ENCODE data around the gene ZDHHC13.

DNA sequence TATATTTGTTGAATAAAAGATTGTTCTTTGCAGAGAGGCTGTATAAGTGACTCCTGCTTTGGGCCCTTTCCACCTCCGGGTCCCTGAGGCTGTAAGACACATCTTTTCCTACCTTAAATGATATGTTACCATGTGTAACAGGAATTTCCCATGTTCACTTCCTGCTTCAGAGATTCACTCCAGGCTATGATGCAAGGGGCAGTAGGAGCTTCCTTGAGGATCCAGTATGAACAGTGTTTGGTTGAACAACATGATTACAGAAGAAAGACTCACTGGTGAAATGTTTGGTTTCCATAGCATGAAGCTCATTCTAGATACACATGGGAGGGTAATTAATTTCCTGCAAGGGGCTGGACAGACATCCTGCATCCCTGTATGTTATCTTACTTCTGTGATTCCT, 25.6 kb upstream of the ZDHHC13 start:
- TF ChIP-seq KDM1A (IDR thresholded peaks at IDR 0.05; ENCODE audit: low read depth) (no peak), RAD21 (conservative IDR thresholded peaks at IDR 0.05 in 1 of 2, IDR thresholded peaks at IDR 0.05 in 1 of 2) (no peak), EP300 (IDR thresholded peaks at IDR 0.05) (no peak), POLR2A (IDR thresholded peaks at IDR 0.05; ENCODE audit: low read length) (no peak), SMC3 (IDR thresholded peaks at IDR 0.05) (no peak), HMGXB4 (CRISPR knock-in tag; IDR thresholded peaks at IDR 0.05; ENCODE audit: borderline replicate concordance) (no peak), NR3C1 (IDR thresholded peaks at IDR 0.05) (no peak), FOSL2 (IDR thresholded peaks at IDR 0.05) (no peak), FOSL2 (CRISPR knock-in tag; IDR thresholded peaks at IDR 0.05) (no peak), POLR2AphosphoS2 (conservative IDR thresholded peaks at IDR 0.05; ENCODE audit: low read length) (no peak)
- TF ChIP-seq, protein P1, sequence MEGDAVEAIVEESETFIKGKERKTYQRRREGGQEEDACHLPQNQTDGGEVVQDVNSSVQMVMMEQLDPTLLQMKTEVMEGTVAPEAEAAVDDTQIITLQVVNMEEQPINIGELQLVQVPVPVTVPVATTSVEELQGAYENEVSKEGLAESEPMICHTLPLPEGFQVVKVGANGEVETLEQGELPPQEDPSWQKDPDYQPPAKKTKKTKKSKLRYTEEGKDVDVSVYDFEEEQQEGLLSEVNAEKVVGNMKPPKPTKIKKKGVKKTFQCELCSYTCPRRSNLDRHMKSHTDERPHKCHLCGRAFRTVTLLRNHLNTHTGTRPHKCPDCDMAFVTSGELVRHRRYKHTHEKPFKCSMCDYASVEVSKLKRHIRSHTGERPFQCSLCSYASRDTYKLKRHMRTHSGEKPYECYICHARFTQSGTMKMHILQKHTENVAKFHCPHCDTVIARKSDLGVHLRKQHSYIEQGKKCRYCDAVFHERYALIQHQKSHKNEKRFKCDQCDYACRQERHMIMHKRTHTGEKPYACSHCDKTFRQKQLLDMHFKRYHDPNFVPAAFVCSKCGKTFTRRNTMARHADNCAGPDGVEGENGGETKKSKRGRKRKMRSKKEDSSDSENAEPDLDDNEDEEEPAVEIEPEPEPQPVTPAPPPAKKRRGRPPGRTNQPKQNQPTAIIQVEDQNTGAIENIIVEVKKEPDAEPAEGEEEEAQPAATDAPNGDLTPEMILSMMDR (IDR thresholded peaks at IDR 0.05): no peak
- TF ChIP-seq, protein P2, sequence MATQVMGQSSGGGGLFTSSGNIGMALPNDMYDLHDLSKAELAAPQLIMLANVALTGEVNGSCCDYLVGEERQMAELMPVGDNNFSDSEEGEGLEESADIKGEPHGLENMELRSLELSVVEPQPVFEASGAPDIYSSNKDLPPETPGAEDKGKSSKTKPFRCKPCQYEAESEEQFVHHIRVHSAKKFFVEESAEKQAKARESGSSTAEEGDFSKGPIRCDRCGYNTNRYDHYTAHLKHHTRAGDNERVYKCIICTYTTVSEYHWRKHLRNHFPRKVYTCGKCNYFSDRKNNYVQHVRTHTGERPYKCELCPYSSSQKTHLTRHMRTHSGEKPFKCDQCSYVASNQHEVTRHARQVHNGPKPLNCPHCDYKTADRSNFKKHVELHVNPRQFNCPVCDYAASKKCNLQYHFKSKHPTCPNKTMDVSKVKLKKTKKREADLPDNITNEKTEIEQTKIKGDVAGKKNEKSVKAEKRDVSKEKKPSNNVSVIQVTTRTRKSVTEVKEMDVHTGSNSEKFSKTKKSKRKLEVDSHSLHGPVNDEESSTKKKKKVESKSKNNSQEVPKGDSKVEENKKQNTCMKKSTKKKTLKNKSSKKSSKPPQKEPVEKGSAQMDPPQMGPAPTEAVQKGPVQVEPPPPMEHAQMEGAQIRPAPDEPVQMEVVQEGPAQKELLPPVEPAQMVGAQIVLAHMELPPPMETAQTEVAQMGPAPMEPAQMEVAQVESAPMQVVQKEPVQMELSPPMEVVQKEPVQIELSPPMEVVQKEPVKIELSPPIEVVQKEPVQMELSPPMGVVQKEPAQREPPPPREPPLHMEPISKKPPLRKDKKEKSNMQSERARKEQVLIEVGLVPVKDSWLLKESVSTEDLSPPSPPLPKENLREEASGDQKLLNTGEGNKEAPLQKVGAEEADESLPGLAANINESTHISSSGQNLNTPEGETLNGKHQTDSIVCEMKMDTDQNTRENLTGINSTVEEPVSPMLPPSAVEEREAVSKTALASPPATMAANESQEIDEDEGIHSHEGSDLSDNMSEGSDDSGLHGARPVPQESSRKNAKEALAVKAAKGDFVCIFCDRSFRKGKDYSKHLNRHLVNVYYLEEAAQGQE (IDR thresholded peaks at IDR 0.05): no peak
- TF ChIP-seq, protein P3, sequence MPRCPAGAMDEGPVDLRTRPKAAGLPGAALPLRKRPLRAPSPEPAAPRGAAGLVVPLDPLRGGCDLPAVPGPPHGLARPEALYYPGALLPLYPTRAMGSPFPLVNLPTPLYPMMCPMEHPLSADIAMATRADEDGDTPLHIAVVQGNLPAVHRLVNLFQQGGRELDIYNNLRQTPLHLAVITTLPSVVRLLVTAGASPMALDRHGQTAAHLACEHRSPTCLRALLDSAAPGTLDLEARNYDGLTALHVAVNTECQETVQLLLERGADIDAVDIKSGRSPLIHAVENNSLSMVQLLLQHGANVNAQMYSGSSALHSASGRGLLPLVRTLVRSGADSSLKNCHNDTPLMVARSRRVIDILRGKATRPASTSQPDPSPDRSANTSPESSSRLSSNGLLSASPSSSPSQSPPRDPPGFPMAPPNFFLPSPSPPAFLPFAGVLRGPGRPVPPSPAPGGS (IDR thresholded peaks at IDR 0.05): no peak
